SU-DHL-6 (cell line): ENCODE measurements around the gene IP6K1.

Experiments used
- H2AFZ ChIP-seq: fragments of 200-600 bp; sonication (generic); 2 replicates; pipeline ENCODE4 v1.6.1; 2014; ENCODE audit warnings: low read depth, mild to moderate bottlenecking, moderate library complexity, mixed read lengths, antibody characterized with exemption, low read length; ENCODE audit not compliant: severe bottlenecking
- H3F3A ChIP-seq: fragments of 200-600 bp; shearing (Covaris generic); 2 replicates; pipeline ENCODE4 v1.6.0; 2016; ENCODE audit warnings: antibody characterized with exemption, mild to moderate bottlenecking; ENCODE audit not compliant: insufficient read depth
- H3K27ac ChIP-seq: fragments of 200-600 bp; sonication (generic); 2 replicates; pipeline ENCODE4 v1.5.1; 2016; ENCODE audit warnings: low read depth, mild to moderate bottlenecking, low read length, moderate library complexity, mixed read lengths
- H3K27me3 ChIP-seq: fragments of 200-600 bp; sonication (generic), shearing (Covaris generic); 2 replicates; pipeline ENCODE4 v1.6.0; 2014; ENCODE audit warnings: mild to moderate bottlenecking, low read length
- H3K36me3 ChIP-seq: fragments of 200-600 bp; sonication (generic); 2 replicates; pipeline ENCODE4 v1.6.1; 2014; ENCODE audit warnings: mild to moderate bottlenecking, low read length, mixed read lengths
- H3K4me2 ChIP-seq: fragments of 300-600, 200-600 bp; shearing (Covaris generic), sonication (generic); 2 replicates; pipeline ENCODE4 v1.6.0; 2014; ENCODE audit warnings: low read length, low read depth, mild to moderate bottlenecking; ENCODE audit not compliant: poor library complexity, severe bottlenecking
- H3K4me3 ChIP-seq: fragments of 200-600 bp; sonication (generic); 2 replicates; pipeline ENCODE4 v1.5.1; 2014; ENCODE audit warnings: antibody characterized with exemption, low read length, mild to moderate bottlenecking, mixed read lengths; ENCODE audit not compliant: insufficient read depth, poor library complexity, severe bottlenecking
- H3K79me2 ChIP-seq: fragments of 200-600 bp; sonication (generic); 2 replicates; pipeline ENCODE4 v1.6.1; 2014; ENCODE audit warnings: mild to moderate bottlenecking, low read length, moderate library complexity; ENCODE audit not compliant: insufficient read depth
- H3K9ac ChIP-seq: fragments of 200-600 bp; sonication (generic); 2 replicates; pipeline ENCODE4 v1.7.0; 2014; ENCODE audit warnings: mild to moderate bottlenecking, low read length
- H3K9me2 ChIP-seq: fragments of 200-600 bp; sonication (generic); replicated peaks from 2 replicates; pipeline ENCODE4 v1.6.1; 2014; ENCODE audit warnings: low read length; ENCODE audit not compliant: insufficient read depth
- H3K9me3 ChIP-seq: fragments of 200-600 bp; sonication (generic); 2 replicates; pipeline ENCODE4 v1.6.1; 2014; ENCODE audit warnings: low read length, mixed read lengths; ENCODE audit not compliant: insufficient read depth
- H4K20me1 ChIP-seq: fragments of 200-600 bp; sonication (generic); 2 replicates; pipeline ENCODE4 v1.6.1; 2014; ENCODE audit warnings: low read depth, mild to moderate bottlenecking, antibody characterized with exemption, low read length, moderate library complexity, mixed read lengths
- EZH2phosphoT487 ChIP-seq: fragments of 200-600 bp; sonication (generic), shearing (Covaris generic); conservative IDR thresholded peaks from 2 replicates; pipeline ENCODE4 v1.6.1; 2018; ENCODE audit warnings: mild to moderate bottlenecking, antibody characterized with exemption, low read length, moderate library complexity, mixed read lengths
- TF ChIP-seq, protein P1 (sequence below): fragments of 200-600 bp; sonication (generic); IDR thresholded peaks from one replicate; pipeline ENCODE4 v1.5.1; 2017; ENCODE audit warnings: antibody characterized with exemption, mild to moderate bottlenecking, low read length, moderate library complexity; ENCODE audit not compliant: insufficient read depth, poor library complexity, severe bottlenecking

The IP6K1 gene

DNA sequence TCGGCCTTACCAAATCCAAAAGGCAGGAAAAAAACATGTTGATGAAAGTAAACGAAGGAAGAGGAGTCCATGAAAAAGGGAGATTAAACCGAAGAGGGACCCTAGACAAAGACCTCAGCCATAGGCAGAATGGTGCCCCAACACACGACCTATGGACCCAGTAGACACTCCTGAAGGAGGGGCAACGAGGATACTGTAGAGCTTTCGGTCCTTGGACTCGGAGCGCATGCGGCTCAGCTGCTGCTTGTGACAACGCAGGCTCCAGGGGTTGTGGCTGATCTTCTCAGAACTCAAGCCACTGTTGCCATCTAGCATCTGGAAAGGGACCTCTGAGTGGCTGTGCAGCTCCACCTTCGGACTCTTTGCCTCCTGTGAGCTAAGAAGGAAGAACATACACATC, 53.7 kb downstream of the IP6K1 start:
- H3K4me2 ChIP-seq: no peak overlapping the region
- no peaks in the 10 kb centered on the region for H3K9me2 ChIP-seq
- H3K27ac ChIP-seq: no peak overlapping the region
- H3K9ac ChIP-seq: no peak overlapping the region
- H3K79me2 ChIP-seq: no peaks in the 10 kb centered on the region
- TF ChIP-seq EZH2phosphoT487: no peak
- TF ChIP-seq, protein P1, sequence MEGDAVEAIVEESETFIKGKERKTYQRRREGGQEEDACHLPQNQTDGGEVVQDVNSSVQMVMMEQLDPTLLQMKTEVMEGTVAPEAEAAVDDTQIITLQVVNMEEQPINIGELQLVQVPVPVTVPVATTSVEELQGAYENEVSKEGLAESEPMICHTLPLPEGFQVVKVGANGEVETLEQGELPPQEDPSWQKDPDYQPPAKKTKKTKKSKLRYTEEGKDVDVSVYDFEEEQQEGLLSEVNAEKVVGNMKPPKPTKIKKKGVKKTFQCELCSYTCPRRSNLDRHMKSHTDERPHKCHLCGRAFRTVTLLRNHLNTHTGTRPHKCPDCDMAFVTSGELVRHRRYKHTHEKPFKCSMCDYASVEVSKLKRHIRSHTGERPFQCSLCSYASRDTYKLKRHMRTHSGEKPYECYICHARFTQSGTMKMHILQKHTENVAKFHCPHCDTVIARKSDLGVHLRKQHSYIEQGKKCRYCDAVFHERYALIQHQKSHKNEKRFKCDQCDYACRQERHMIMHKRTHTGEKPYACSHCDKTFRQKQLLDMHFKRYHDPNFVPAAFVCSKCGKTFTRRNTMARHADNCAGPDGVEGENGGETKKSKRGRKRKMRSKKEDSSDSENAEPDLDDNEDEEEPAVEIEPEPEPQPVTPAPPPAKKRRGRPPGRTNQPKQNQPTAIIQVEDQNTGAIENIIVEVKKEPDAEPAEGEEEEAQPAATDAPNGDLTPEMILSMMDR: no peak
- no peaks in the 10 kb centered on the region for H3F3A ChIP-seq
- H3K36me3 ChIP-seq: peaks cover 2% of the 10 kb centered on the region; the same call in 1 of the 2 replicates
- H4K20me1 ChIP-seq: no peaks in the 10 kb centered on the region
- H3K4me3 ChIP-seq: no peak overlapping the region
- H2AFZ ChIP-seq: no peak overlapping the region
- H3K27me3 ChIP-seq: no peaks in the 10 kb centered on the region
- no peaks in the 10 kb centered on the region for H3K9me3 ChIP-seq

DNA sequence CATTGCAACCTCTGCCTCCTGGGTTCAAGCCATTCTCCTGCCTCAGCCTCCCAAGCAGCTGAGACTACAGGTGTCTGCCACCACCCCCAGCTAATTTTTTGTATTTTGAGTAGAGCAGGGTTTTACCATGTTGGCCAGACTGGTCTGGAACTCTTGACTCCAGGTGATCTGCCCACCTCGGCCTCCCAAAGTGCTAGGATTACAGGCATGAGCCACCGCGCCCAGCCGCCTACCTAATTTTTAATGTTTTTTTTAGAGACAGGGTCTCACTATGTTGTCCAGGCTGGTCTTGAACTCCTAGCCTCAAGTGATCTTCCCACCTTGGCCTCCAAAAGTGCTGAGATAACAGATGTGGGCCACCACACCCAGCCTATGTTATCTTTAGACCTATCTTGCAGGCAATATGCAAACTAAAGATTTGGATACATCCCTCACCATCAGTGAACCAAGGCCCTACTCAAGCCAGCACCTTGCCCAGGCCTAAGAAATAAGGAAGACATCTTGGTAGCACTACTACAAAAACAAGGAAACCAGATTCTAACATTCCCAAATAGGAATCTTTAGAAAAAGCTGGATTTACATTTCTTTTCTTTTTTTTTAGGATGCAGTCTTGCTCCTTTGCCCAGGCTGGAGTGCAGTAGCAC, 56.3 kb downstream of the IP6K1 start:
- Histone ChIP-seq H3K9me3 (no peaks in the 10 kb centered on the region), H4K20me1 (no peaks in the 10 kb centered on the region), H3K27me3 (no peaks in the 10 kb centered on the region), H3K4me3 (no peak overlapping the region), H3K79me2 (no peaks in the 10 kb centered on the region), H3K36me3 (no peaks in the 10 kb centered on the region), H3F3A (peaks cover 8% of the 10 kb centered on the region; the same call in 1 of the 2 replicates), H2AFZ (no peak overlapping the region), H3K27ac (no peak overlapping the region), H3K9ac (no peak overlapping the region), H3K9me2 (no peaks in the 10 kb centered on the region), H3K4me2 (no peak overlapping the region)
- TF ChIP-seq EZH2phosphoT487: no peak
- TF ChIP-seq, protein P1: no peak

DNA sequence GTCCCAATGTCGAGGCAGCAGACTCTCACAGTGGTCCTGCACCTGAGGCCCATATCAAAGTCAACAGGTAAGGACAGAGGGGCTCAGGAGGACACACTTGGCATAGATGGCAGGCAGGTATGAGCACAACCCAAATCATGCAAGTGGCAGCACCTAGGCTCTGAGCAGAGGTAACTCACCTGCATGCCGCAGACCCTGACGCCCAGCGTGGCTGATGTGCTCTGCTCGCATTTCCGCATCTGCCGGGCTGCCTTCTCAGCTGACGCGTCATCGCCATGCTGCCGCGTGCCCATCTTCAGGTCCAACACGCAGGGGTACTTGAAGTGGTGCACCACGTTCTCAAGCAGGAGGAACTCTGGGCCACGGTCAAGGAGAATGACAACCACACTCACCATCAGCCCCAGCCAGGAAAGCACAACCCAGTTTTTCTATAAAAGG, 58.4 kb downstream of the IP6K1 start:
- Histone ChIP-seq H3K9me3 (no peaks in the 10 kb centered on the region), H3K36me3 (no peaks in the 10 kb centered on the region), H3K27ac (no peak overlapping the region), H3K9ac (no peak overlapping the region), H3F3A (peaks cover 9% of the 10 kb centered on the region), H3K27me3 (no peaks in the 10 kb centered on the region), H2AFZ (no peak overlapping the region), H3K9me2 (no peaks in the 10 kb centered on the region), H3K79me2 (0 out of 2 replicates have a peak, but pooled peaks cover 3% of the 10 kb centered on the region), H3K4me2 (no peak overlapping the region), H3K4me3 (no peak overlapping the region), H4K20me1 (no peaks in the 10 kb centered on the region)
- no peak for TF ChIP-seq EZH2phosphoT487
- TF ChIP-seq, protein P1: no peak
